SIG-M5 treated with dmso at 0.1 percent for 504 hours (cell line): Measurements from ENCODE around the gene TIGAR.

Experiments
- DNase-seq: peaks from one replicate; lab custom pipeline; 2025; ENCODE audit not compliant: unreplicated experiment; lab: John Stamatoyannopoulos, UW

Gene TIGAR

DNA sequence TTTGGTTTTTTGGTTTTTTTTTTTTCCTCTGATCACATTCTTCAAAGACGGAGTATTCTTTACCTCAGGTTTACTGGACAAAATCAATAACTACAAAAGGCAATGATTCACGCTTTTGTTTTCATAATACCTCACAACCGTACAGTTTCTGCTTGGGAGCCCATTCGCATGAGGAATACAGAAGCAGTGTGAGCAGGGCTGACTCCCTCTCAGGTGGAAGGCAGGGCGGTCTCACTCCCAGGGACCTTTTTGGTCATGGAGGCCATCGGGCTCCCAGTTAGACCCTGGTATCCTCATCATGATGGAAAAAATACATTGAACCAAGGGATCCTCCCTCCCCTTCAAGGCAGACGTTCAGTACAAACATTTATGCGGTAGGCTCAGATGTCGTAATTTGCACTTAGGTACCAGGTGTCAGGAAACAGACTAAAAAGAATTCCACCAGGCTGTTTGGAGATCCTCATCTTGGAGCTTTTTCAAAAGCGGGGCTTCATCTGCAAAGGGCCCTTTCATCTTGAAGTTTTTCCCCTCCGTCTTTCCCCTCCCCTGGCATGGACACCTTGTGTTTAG is 19.0 kb upstream of the TIGAR start:
- no peak for DNase-seq

DNA sequence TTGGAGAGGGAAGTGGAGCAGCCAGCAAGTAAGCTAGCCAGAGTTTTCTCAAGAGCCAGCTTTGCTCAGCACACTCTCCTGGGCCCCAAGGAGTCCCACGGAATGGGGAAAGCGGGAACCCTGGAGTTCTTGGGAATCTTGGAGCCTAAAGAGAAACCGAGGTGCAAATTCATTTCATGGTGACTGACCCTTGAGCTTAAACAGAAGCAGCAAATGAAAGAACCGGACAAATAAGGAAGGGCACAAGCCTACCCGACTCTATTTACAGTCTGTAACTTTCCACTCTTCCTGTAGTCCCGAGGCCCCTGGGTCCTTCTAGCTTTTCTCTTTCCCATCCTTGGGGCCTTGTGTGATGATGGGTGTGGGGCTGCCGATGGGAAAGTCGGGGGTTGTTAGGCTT is 18.1 kb upstream of the TIGAR start:
- DNase-seq = no peak

DNA sequence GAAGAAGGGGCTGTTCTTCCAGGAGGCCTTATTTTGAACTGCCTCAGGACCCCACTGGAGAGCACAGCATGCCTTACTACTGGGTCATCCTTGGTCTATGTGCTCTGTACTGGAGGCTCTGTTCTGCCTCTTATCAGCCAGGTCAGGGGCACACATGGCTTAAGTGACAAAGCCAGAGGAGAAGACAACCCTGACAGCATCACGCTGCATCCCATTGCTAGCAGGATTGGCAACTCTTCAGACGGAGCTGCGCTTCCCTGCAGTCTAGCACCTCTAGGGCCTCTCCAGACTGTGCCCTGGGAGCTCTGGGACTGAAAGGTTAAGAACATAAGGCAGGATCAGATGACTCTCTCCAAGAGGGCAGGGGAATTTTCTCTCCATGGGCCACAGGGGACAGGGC is 17.3 kb upstream of the TIGAR start:
- DNase-seq = no peak

DNA sequence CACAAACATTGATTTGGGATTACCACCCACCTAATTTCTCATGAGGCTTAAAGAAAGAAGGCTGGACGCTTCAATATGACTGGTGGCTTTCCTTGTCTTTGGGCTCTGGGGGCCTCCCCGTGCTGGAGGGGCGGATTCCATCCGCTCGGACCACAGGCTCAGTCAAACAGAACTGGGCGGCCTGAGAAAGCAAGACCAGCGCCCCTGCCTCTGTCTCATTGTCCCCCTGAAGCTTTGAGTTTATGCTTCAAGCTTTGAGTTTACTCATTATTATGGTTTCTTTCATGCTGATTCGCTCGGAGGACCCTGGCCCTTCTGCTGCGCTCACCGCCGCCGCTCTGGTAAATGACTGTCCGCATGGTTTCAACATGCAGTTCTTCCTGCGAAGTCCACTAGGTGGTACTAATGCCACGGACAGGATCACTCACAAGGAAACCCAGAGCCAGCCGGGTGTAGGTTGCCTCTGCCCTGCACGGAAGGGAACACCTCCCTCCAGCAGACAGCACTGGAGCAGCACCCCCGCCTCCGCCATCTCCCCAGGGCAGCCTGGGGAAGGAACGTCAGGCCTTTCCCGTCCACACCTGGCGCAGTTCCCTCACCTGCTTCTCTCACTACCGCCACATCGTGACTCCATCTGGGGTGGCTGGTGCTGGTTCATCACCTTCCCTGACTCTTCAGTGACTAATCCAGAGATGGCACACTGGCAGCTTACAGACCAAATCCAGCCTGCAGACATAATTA is 13.2 kb upstream of the TIGAR start:
- DNase-seq = peak; percentile 69

DNA sequence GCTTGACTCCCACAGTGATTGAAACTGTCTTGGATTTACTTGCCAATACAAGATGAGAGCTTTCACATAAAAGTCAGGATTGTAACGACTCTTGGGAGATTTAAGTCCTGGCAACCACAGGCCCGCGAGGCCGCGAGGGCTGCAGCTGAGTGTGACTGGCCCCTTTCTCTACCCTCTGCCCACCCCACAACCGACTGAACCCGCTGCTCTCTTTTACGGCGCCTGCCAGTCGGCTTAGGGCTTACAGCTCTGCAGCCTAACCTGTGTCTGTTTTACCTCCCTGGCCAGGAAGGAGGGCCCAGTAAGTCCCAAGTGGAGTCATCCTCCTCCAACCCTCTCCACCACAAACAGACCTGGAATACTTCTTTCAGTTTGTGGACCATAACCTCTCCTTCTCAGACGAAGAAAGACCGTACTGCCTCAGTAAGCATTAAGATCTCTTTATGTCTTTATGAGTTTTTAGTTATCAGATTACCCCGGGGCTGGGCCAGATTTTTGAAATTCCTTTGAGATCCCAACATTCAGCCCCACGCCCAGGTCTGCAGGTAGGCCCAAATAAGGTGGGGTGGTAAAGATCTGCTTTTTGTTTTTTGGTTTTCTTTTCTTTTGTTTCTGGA is 12.6 kb upstream of the TIGAR start:
- no peak for DNase-seq

DNA sequence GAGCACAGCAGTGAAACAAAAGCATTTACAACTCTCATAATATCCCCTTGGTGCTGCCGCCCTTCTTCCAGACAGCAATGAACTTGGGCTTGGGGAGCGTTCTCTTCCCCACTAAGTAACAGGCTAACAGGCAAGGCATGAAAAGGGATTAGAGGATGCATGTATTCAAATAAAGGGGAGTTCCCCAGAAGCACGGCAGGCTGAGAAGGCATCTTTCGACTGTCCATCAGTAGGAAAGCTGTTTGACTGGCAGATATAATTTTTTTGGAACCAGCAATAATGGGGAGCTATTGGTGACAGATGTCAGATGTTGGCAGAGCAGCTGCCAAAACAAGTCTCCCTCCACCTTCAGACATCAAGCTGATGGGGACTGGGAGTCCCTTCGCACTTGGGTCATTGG is 9.2 kb upstream of the TIGAR start:
- DNase-seq = no peak

DNA sequence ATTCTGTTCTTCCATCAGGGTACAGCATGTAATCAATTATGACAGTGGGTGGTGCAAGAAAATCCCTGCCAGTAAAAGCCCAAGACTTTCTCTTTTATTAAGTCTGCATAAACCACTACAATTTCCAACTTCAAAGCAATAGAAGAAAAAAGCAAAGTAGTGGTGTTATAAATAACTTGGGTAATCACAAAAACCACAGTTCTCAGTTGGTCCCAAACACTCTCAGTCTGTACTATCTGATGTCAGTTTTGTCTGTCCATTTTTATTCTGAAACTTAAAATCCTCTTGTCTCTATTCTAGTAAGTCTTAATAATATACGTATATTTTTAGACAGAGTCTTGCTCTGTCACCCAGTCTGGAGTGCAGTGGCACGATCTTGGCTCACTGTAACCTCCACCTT is 8.8 kb upstream of the TIGAR start:
- no peak for DNase-seq

DNA sequence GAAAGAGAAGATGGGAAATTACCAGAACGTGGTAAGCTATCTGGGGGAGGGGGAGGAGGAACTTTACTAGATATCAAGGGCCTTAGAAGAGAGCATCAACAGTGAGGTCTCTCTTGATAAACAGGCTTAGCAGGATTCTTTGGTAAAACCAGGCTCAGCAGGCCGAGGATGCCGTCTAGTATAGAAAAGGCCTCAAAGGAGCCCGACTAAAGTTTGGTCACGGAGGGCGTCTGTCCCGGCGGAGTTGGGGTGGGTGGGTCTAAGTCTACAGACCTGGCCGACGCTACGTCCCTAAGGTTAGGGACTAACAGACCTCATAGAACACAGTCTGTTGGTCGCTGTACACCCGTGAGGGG is 538 bp upstream of the TIGAR start:
- peak; percentile 21 for DNase-seq

DNA sequence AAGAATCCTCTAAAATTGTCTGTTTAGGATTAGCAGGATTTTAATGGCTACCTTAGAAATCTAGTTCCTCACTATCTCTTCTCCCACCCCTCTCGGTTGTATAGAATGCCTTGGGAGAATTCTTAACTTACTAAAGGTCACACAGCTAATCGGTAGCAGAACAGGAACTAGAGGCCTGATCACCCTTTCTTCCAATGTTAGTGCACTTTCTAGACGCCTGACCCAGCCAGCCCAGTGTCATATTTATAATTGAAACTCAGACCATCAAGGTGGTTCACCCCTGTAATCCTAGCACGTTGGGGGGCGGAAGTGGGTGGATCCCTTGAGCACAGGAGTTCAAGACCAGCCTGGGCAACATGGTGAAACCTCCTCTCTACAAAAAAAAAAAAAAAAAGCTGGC is 1.7 kb downstream of the TIGAR start:
- peak; percentile 12 for DNase-seq

DNA sequence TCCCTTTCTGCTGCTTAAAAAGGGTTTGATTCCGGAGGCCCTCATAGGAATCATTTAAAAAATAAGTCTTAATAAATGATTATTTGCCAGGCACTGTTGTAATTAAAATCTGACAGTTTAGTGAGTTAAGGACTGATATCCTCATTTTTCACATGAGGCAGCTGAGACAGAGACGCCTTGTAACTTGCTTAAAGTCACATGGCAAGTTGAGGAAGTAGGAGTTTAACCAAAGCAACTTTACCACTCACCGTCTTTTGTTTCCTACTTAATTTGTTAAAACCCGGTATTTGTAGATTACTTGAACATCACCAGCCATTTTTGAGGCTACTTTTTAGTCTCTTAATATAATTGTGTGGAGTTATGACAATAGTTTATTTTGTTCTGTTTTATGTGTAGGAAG is 2.4 kb downstream of the TIGAR start:
- peak; percentile 45 for DNase-seq

DNA sequence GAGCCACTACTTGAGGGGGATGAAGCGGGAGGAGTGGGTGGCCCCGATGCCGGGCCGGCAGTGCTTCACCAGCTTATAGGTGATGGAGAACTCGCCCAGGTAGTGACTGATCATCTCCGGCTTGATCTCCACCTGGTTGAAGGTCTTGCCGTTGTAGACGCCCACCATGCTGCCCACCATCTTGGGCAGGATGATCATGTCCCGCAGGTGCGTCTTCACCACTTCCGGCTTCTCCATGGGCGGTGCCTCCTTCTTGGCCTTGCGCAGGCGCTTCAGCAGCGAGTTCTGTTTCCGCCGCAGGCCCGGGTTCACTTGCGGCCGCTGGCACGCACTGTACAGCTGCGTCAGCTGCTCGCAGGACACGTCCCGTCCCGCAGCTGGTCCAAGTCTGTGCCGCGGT is 3.4 kb downstream of the TIGAR start:
- DNase-seq = no peak

DNA sequence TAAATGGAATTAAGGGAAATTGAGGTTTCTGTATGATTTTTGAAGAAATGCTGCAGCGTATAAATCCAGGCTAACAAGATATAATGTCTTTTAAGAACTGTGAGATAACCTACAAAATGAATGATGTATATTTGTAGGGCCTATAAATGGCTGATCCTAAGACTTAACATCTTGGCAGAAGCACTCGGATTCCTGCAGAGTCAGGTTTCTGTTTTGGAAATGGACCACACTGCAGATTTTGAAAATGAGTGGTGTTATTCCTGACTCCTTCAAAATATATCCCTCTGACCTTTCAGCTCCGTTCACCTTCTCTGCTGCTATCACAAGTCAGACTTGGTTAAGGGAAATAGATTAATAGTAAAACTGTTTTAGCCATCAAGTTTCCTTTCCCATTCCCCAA is 5.0 kb downstream of the TIGAR start:
- no peak for DNase-seq

DNA sequence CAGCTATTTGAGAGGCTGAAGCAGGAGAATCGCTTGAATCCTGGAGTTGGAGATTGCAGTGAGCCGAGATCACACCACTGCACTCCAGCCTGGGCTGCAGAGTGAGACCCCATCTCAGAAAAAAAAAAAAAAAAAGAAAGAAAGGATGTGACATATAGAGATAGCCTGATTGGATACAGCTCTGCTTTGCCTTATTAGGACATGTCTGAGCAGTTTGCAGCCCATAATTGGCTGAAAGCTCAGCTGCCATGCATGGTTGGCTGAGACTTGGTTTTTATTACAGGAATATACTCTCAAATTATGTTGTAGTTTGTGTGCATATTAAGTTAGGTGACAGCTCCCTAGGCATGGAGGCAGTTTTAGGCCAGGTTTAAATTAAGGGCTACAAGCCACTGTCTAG is 6.3 kb downstream of the TIGAR start:
- DNase-seq = no peak

DNA sequence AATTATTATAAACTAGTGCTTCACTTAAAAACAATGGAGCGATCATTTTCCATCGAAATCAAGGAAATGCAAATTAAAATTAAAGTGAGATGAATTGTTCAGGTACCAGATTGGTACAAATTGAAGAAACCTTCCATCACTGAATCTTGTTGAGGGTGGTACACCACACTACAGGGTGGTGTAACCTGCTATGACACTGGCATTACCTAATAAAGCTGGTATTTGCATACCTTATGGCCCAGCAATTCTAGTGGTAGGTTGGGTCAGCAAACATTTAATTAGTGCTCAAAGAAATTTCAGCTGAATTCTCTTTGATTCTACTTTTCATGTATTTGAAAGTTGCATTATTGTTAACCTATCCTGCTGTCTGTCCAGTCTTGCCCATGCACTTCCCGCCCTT is 9.2 kb downstream of the TIGAR start:
- no peak for DNase-seq

DNA sequence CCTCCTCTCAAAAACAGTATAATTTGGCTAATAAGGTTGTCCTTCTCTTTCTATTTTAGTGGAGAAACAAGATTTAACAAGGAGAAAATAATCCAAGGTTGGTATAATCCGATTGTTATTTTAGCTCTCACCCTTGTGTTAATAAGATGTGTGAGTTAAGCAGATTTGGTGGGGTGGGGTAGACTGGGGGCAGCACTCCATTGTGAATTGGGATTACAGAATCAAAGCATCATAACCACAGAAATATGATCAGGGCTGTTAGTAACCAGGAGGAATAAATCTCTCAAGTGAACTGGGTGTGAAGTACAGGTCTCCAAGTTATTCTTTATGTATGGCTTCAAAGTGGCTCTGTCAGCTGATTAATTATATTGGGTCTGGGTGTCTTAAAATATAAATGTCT is 10.2 kb downstream of the TIGAR start:
- no peak for DNase-seq

DNA sequence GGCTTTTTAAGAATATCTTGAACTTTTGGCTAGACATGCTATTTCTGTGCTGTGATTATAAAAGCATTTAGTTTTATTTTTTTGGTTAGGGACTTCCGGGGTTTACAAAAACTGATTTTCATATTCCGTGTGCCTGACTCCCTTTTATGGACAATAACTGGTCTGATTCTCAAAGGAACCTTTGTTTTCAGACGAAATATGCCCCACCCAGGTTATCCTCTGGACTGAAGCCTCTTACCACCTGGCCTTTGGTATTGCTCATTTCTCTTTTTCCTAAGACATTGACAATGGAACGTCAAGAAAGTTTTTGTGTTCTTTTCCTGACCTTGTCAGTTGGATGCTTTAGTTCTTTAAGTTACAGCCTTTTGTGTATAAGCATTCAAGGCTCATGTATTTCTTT is 10.8 kb downstream of the TIGAR start:
- DNase-seq = no peak

DNA sequence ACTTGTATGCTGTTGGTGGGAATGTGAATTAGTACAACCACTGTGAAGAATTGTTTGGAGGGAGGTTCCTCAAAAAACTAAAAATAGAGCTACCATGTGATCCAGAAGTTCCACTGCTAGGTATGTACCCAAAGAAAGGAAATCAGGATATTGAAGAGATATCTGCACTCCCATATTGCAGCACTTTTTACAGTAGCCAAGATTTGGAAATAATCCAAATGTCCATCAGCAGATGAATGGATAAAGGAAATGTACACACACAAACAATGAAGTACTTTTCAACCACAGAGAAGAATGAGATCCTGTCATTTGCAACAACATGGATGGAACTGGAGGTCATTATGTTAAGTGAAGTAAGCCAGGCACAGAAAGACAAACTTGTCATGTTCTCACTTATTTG is 25.9 kb downstream of the TIGAR start:
- no peak for DNase-seq

DNA sequence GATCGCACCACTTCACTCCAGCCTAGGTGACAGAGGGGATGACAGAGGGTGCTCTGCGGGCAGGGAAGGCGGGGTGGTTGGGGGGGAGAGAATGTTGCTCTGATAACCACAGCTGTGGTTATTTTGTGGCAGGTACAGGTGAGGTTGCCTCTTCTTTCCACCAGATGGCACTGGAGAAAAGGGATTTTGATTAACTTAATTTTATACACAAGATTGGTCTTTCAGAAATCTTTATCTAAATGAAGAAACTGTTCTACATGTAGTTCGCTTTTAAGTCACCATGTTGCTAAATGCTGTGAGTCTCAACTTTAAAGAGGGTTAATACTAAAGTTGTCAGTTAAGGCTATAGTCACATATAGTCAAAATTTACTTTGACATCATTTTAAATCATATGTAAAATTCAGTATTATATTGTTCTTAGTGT is 32.8 kb downstream of the TIGAR start:
- peak; percentile 11 for DNase-seq

DNA sequence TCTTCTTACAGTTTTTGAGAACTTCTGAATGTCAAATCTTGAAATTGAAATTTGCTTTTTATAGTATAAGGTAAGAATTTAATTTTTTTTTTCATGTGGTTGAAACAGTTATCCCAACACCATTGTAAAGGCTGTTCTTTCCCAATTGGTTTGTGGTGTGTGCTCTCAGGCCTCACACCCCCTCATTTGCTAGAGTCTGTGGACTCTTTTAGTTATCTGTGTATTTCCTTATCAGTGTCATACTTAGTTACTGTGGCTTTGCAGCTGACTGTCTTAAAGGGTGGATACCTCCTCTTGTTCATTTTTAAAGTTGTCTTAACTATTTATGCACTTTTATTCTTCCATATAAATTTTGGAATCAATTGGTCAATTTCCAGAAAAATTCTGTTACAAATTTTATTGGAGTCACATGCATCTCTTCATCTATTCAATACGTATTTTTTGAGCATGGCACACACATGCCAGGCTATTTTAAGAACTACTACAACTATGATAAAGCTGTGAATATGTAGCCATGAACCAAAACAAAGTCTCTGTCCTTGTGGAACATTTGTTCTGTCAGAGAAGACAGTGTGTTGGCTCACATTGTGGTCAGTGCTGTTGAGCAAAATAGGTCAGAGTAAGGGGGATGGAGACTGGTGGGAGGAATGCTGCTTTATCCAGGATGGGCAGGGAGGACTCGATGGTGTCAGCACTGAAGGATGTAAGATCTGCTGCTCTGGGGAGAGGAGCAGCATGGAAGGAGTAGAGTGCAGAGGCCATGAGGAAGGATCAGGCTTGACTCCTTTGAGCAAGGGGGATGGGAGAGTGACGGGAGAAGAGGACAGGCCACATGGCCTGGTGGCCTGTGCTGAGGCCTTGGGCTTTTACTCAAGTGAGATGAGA is 34.4 kb downstream of the TIGAR start:
- DNase-seq = no peak

DNA sequence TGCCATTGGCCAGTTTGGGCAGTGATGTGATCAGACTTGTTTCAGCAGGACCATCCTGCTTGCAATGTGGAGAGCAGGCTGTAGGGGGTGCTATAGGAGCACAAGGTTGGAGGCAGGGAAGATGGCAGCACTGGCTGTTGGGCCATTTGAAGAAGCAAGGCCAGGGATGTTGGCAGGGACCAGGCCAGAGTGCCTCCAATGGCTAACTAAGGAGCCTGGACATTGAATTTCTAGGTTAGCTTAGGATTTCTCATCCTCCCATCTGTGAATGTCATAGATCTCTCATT is 35.0 kb downstream of the TIGAR start:
- DNase-seq = peak; percentile 5

DNA sequence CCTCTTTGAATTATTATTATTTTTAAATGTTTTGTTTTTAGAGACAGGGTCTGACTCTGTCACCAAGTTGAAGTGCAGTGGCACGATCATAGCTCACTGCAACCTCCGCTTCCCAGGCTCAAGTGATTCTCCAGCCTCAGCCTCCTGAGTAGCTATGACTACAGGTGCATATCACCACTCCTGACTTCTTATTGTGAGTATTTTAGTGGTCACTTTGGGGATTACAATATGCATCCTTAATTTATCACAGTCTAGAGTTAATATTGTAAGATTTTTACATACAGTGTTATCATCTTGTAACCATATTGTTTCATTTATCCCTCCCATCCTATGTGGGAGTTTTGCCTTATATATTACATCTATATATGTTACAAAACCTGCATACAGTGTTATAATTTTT is 45.1 kb downstream of the TIGAR start:
- DNase-seq = no peak

DNA sequence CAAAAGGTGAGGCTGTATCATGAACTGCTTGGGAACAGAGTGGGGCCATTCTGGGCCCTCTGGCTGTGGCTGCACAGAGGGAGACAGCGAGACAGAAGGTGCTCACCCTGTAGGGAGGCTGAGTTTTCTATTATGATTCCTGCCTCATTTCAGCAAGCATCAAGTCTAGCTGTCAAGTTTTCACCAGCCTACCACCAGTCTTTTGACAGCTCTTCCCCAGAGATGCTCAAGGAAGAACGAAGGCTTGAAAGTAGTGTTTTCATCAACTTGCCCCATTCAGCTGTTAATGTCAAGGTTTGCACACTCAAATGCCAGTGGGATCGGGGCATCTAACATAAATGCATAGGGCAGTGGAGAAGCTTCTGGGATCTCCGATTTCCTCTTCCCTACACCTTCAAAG is 48.5 kb downstream of the TIGAR start:
- no peak for DNase-seq
